HCT116 (cell line): Measurements from ENCODE around the gene BEND7. TPM values are rescaled to one million over a fixed set of nuclear protein-coding genes. Genes with fewer than 3 reads are reported as not detected.

Experiments
- ATAC-seq: fragments of 200-7000 bp; cut with Tn5 transposase; 2 replicates; pipeline ENCODE4 v1.9.1; 2020; ENCODE audit warnings: mild to moderate bottlenecking, moderate library complexity
- BruUV-seq: library from RNA; stranded (reverse); fragments of 400-500 nt; replicated peaks from 2 replicates; lab custom pipeline; 2021; lab: Mats Ljungman, UMichigan
- CTCF ChIA-PET: fragments of 300-600 bp; sonication (Branson Sonifier 250); formaldehyde crosslinking; loops from one replicate; lab custom pipeline; 2021; ENCODE audit warnings: antibody characterized with exemption; lab: Charles Lee
- POLR2A ChIA-PET: fragments of 300-600, 350-600 bp; sonication (Branson Sonifier 250); formaldehyde crosslinking; loops from one replicate; lab custom pipeline; 2021; ENCODE audit warnings: antibody characterized with exemption; lab: Charles Lee
- RAD21 ChIA-PET, 2 experiments: fragments of 300-600 bp; sonication (Branson Sonifier 250); formaldehyde crosslinking; loops; one replicate each; lab custom pipeline; 2023; ENCODE audit warnings: low total read pairs in 2 of 2; ENCODE audit not compliant: uncharacterized antibody in 2 of 2, unreplicated experiment in 2 of 2, low non-redundant PET in 1 of 2; lab: Charles Lee
- DNase-seq: peaks from one replicate; pipeline ENCODE4 v3.0.0-alpha.2; 2010; ENCODE audit warnings: low read depth, low spot score
- H2AFZ ChIP-seq: fragments of 200-600 bp; shearing (Covaris generic), sonication (generic); 2 replicates; pipeline ENCODE4 v1.6.1; 2017; ENCODE audit warnings: low read depth, mixed run types, mixed read lengths, antibody characterized with exemption, low read length; ENCODE audit not compliant: poor library complexity, severe bottlenecking
- H3K27ac ChIP-seq: 2 replicates; pipeline ENCODE4 v1.5.1; 2012; ENCODE audit warnings: low read depth, low read length
- H3K27me3 ChIP-seq: fragments of 200-600 bp; sonication (generic); 2 replicates; pipeline ENCODE4 v1.6.1; 2016; ENCODE audit warnings: mixed run types, low read length, mixed read lengths; ENCODE audit not compliant: insufficient read depth
- H3K36me3 ChIP-seq, 2 experiments: fragments of 200-500 bp in 1 of 2; fragments of 200-600 bp in 1 of 2; sonication (Bioruptor generic) in 1 of 2; sonication (generic) in 1 of 2; 2 replicates each; pipeline versions ENCODE4 v1.5.1 to v1.6.1; 2014 to 2016; ENCODE audit warnings: low read length in 2 of 2, inconsistent platforms in 1 of 2, mixed read lengths in 1 of 2, mixed run types in 1 of 2; ENCODE audit not compliant: insufficient read depth in 2 of 2, control insufficient read depth in 1 of 2
- H3K4me1 ChIP-seq, 2 experiments: fragments of 200-600 bp in 1 of 2; sonication (generic) in 1 of 2; 2 replicates each; pipeline versions ENCODE4 v1.5.1 to v1.6.1; 2012 to 2017; ENCODE audit warnings: low read length in 2 of 2, inconsistent platforms in 1 of 2, mild to moderate bottlenecking in 1 of 2, mixed read lengths in 1 of 2, mixed run types in 1 of 2, moderate library complexity in 1 of 2; ENCODE audit not compliant: insufficient read depth in 2 of 2, control insufficient read depth in 1 of 2
- H3K4me2 ChIP-seq: fragments of 200-600 bp; sonication (generic); 2 replicates; pipeline ENCODE4 v1.6.1; 2017; ENCODE audit warnings: mixed run types, low read length, mixed read lengths
- H3K4me3 ChIP-seq, 2 experiments: fragments of 200-600 bp in 1 of 2; sonication (generic) in 1 of 2; replicated peaks in 1 of 2; 2 replicates each; pipeline ENCODE4 v1.5.1; 2011 to 2016; ENCODE audit warnings: low read length in 2 of 2, control low read depth in 1 of 2, low read depth in 1 of 2, mild to moderate bottlenecking in 1 of 2, mixed read lengths in 1 of 2, mixed run types in 1 of 2
- H3K79me2 ChIP-seq: fragments of 200-600 bp; sonication (generic); 2 replicates; pipeline ENCODE4 v1.6.1; 2017; ENCODE audit warnings: mild to moderate bottlenecking, mixed run types, low read length, moderate library complexity, mixed read lengths; ENCODE audit not compliant: insufficient read depth
- H3K9ac ChIP-seq: fragments of 200-600 bp; sonication (generic); 2 replicates; pipeline ENCODE4 v1.6.1; 2016; ENCODE audit warnings: low read length, mixed read lengths
- H3K9me2 ChIP-seq: fragments of 200-600 bp; sonication (generic), shearing (Covaris generic); 2 replicates; pipeline ENCODE4 v1.6.1; 2017; ENCODE audit warnings: mixed run types, mild to moderate bottlenecking, moderate library complexity; ENCODE audit not compliant: insufficient read depth
- H3K9me3 ChIP-seq, 2 experiments: fragments of 200-500 bp in 1 of 2; fragments of 200-600 bp in 1 of 2; sonication (Bioruptor generic) in 1 of 2; sonication (generic) in 1 of 2; 2 replicates each; pipeline ENCODE4 v1.6.1; 2014 to 2017; ENCODE audit warnings: low read length in 2 of 2, mixed read lengths in 2 of 2, inconsistent platforms in 1 of 2, low read depth in 1 of 2, mild to moderate bottlenecking in 1 of 2, mixed run types in 1 of 2, moderate library complexity in 1 of 2; ENCODE audit not compliant: control insufficient read depth in 1 of 2, insufficient read depth in 1 of 2
- H4K20me1 ChIP-seq: fragments of 200-600 bp; sonication (generic), shearing (Covaris generic); 2 replicates; pipeline ENCODE4 v1.6.1; 2017; ENCODE audit warnings: mixed run types, mild to moderate bottlenecking, moderate library complexity; ENCODE audit not compliant: insufficient read depth
- CBX3 ChIP-seq: IDR thresholded peaks from 2 replicates; pipeline ENCODE4 v1.6.1; 2012; ENCODE audit warnings: low read depth
- CEBPB ChIP-seq: IDR thresholded peaks from 2 replicates; pipeline ENCODE4 v1.6.1; 2012; ENCODE audit warnings: low read depth
- EGR1 ChIP-seq: IDR thresholded peaks from 2 replicates; pipeline ENCODE4 v1.6.1; 2012; ENCODE audit warnings: low read depth
- FOSL1 ChIP-seq: IDR thresholded peaks from 2 replicates; pipeline ENCODE4 v1.6.1; 2012; ENCODE audit warnings: low read depth
- POLR2A ChIP-seq: IDR thresholded peaks from 2 replicates; pipeline ENCODE4 v1.7.0; 2011; ENCODE audit warnings: borderline replicate concordance; ENCODE audit not compliant: insufficient read depth, insufficient read length; ENCODE audit errors: extremely low read depth
- POLR2AphosphoS5 ChIP-seq: IDR thresholded peaks from 2 replicates; pipeline ENCODE4 v1.6.1; 2011; ENCODE audit warnings: mild to moderate bottlenecking, low read depth, low read length, moderate library complexity
- RAD21 ChIP-seq: IDR thresholded peaks from 2 replicates; pipeline ENCODE4 v1.6.1; 2012; ENCODE audit warnings: low read depth, mild to moderate bottlenecking
- SP1 ChIP-seq: IDR thresholded peaks from 2 replicates; pipeline ENCODE4 v1.6.1; 2012; ENCODE audit warnings: low read depth
- TCF7L2 ChIP-seq: IDR thresholded peaks from 2 replicates; pipeline ENCODE4 v1.7.0; 2011; ENCODE audit warnings: borderline replicate concordance, inconsistent platforms; ENCODE audit not compliant: insufficient read depth, insufficient read length; ENCODE audit errors: extremely low read depth
- YY1 ChIP-seq: IDR thresholded peaks from 2 replicates; pipeline ENCODE4 v1.6.1; 2011; ENCODE audit warnings: low read length, low read depth, moderate library complexity, mild to moderate bottlenecking; ENCODE audit not compliant: insufficient replicate concordance; ENCODE audit errors: extremely low read depth
- ZBTB33 ChIP-seq: IDR thresholded peaks from 2 replicates; pipeline ENCODE4 v1.6.1; 2011; ENCODE audit warnings: mild to moderate bottlenecking, low read length, moderate library complexity; ENCODE audit not compliant: insufficient replicate concordance; ENCODE audit errors: extremely low read depth
- intact Hi-C: fragments of 100-400 bp; cut with micrococcal nuclease; formaldehyde crosslinking; loops from 2 replicates; pipeline ENCODE4 v1.10.0; 2022
- total RNA-seq: library from RNA; stranded (reverse); gene quantifications from one replicate; pipeline ENCODE4 v1.2.1, GENCODE V29; 2021; ENCODE audit not compliant: unreplicated experiment

The BEND7 gene
- total RNA-seq, 1 experiment from 2014 or later = 13.8 TPM

- ChIA-PET POLR2A (no interaction called here), CTCF (no interaction called here), RAD21 (no interaction called here)
- Histone ChIP-seq H3K9me2 (no peaks in the 10 kb centered on the region), H3K9ac (no peak overlapping the region), H3K4me3 (no peak overlapping the region), H3K4me2 (no peak overlapping the region), H2AFZ (no peak overlapping the region), H3K9me3 (no peaks in the 10 kb centered on the region; a peak in 1 of 4 replicates), H3K27me3 (no peaks in the 10 kb centered on the region), H3K27ac (no peak overlapping the region), H4K20me1 (no peaks in the 10 kb centered on the region), H3K79me2 (no peaks in the 10 kb centered on the region), H3K36me3 (no peaks in the 10 kb centered on the region), H3K4me1 (no peaks in the 10 kb centered on the region)
- intact Hi-C loops = no loop called here
- ATAC-seq (no peak), DNase-seq (no peak)
- BruUV-seq = no TSS peak
- TF ChIP-seq POLR2A (no peak), TCF7L2 (no peak), EGR1 (no peak), ZBTB33 (no peak), YY1 (no peak), SP1 (no peak), CBX3 (no peak), FOSL1 (no peak), CEBPB (no peak), RAD21 (no peak), POLR2AphosphoS5 (no peak)
These were observed 30.4 kb upstream of the BEND7 start for GRCh38 chr10:13559124-13559700.
